ENCODE results near the gene RSU1.

DNA sequence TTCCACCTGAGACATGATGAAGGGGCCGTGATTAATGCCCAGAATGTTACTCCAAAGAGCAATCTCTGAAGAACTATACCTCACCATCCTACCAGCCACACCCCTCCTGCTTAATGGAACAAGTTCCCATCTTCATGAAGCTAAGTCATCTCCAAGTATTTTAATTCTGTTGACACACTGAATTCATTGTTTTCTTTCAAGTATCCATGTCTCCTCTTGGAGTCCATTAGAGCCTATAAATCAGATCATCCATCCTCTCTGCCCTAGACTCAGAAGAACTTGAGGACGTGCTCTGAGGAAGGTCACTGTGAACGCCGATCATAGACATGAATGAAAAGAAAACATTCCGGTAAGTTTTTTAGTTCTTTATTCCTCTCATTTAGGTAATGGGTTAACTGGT is 126.8 kb downstream of the RSU1 start:
- TF ChIP-seq, protein P1, sequence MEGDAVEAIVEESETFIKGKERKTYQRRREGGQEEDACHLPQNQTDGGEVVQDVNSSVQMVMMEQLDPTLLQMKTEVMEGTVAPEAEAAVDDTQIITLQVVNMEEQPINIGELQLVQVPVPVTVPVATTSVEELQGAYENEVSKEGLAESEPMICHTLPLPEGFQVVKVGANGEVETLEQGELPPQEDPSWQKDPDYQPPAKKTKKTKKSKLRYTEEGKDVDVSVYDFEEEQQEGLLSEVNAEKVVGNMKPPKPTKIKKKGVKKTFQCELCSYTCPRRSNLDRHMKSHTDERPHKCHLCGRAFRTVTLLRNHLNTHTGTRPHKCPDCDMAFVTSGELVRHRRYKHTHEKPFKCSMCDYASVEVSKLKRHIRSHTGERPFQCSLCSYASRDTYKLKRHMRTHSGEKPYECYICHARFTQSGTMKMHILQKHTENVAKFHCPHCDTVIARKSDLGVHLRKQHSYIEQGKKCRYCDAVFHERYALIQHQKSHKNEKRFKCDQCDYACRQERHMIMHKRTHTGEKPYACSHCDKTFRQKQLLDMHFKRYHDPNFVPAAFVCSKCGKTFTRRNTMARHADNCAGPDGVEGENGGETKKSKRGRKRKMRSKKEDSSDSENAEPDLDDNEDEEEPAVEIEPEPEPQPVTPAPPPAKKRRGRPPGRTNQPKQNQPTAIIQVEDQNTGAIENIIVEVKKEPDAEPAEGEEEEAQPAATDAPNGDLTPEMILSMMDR (IDR thresholded peaks at IDR 0.05): no peak
- TF ChIP-seq POLR2A (IDR thresholded peaks at IDR 0.05): no peak

Data from suprapubic skin (tissue), 3 donors.